Gastrocnemius medialis (tissue), 4 donors: ENCODE measurements around the gene IL7R. TPM values are rescaled to one million over a fixed set of nuclear protein-coding genes. Genes with fewer than 3 reads are reported as not detected.

Experiments
- ATAC-seq, 2 donors: fragments of 150-250 bp; one replicate each; pipeline ENCODE4 v1.9.1; 2016
- DNase-seq, 2 donors: peaks; one replicate each; pipeline ENCODE4 v3.0.0-alpha.2; 2019
- H3K27ac ChIP-seq, 4 donors: fragments of 200-600 bp; sonication (generic); 1 replicate in 1 of 4; 2 replicates in 3 of 4; pipeline ENCODE4 v1.5.1; 2016 to 2018; ENCODE audit warnings: mild to moderate bottlenecking in 2 of 4, moderate library complexity in 1 of 4
- H3K27me3 ChIP-seq, 3 donors: fragments of 200-600 bp; sonication (generic) in 2 of 3; 1 replicate in 1 of 3; 2 replicates in 2 of 3; pipeline versions ENCODE4 v1.5.1 to v1.6.0; 2016 to 2019; ENCODE audit warnings: mild to moderate bottlenecking in 1 of 3, moderate library complexity in 1 of 3
- H3K36me3 ChIP-seq, 2 donors: fragments of 200-600 bp; sonication (generic) in 1 of 2; one replicate each; pipeline ENCODE4 v1.5.1; 2017 to 2018
- H3K4me1 ChIP-seq, 2 donors: fragments of 200-600 bp; sonication (generic) in 1 of 2; one replicate each; pipeline ENCODE4 v1.5.1; 2016 to 2017; ENCODE audit warnings: mild to moderate bottlenecking in 2 of 2
- H3K4me3 ChIP-seq, 4 donors: fragments of 200-600 bp; sonication (generic) in 3 of 4; 1 replicate in 1 of 4; 2 replicates in 3 of 4; pipeline ENCODE4 v1.5.1; 2016 to 2019; ENCODE audit warnings: mild to moderate bottlenecking in 2 of 4
- H3K9me3 ChIP-seq, 3 donors: fragments of 200-600 bp; sonication (generic) in 2 of 3; 1 replicate in 1 of 3; 2 replicates in 2 of 3; pipeline ENCODE4 v1.5.1; 2016 to 2019
- POLR2A ChIP-seq, 2 donors: fragments of 450-650 bp; IDR thresholded peaks; one replicate each; pipeline ENCODE4 v1.6.1; 2017; ENCODE audit warnings: antibody characterized with exemption in 2 of 2, mild to moderate bottlenecking in 2 of 2, moderate library complexity in 2 of 2
- in situ Hi-C, 4 donors: fragments of 200-750 bp; cut with MboI; loops; one replicate each; pipeline versions ENCODE4 v1.15.0 to v1.8.0; 2017; ENCODE audit warnings: low sequenced_read_pairs in 4 of 4
- intact Hi-C: fragments of 100-400 bp; cut with DNase I; formaldehyde crosslinking; loops from one replicate; pipeline ENCODE4 v1.15.1; 2023; ENCODE audit warnings: low total_unique reads
- total RNA-seq, 4 donors: library from RNA; depleted of rRNA; stranded (reverse); fragments of >200 nt; gene quantifications; one replicate each; pipeline versions ENCODE4 v1.1.0 to v1.2.3, GENCODE V29; 2016
- TF ChIP-seq, protein P1 (sequence below), 5 experiments: fragments of 450-650 bp in 3 of 5; fragments of 200-600 bp in 2 of 5; sonication (generic) in 2 of 5; IDR thresholded peaks in 4 of 5; conservative IDR thresholded peaks in 1 of 5; 1 replicate in 4 of 5; 2 replicates in 1 of 5; pipeline ENCODE4 v1.5.1; 2016 to 2019; ENCODE audit warnings: antibody characterized with exemption in 5 of 5, mild to moderate bottlenecking in 3 of 5, moderate library complexity in 3 of 5

IL7R gene
- total RNA-seq, 4 donors from 2014 or later = 0.29 to 1.0 (median 0.72) TPM

DNA sequence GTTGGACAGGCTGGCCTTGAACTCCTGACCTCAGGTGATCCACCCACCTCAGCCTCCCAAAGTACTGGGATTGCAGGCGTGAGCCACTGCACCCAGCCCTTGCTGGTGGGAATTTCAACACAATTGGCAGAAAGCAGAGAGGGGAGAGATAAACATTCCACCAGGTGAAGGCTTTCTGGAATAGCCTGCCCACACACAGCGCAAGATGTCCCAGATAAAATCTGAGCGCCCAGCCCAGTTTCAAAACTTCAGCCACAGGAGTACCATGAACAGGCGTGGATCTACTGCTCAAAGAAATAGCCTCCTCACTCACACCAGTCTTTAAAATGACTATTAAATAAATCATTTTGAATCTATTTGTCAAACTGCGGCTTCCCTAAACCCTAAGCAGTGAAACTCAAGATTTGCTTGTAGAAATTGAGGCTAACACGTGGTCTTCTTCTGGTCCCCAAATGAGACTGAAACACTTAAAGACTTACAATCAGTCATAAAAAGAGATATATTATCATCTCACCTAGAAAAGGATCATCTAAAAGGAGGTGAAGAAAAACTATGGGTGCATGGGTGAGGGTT lies 47.0 kb downstream of the IL7R start:
- H3K36me3 ChIP-seq = no peaks in the 10 kb centered on the region
- in situ Hi-C loops (loop anchor here in 1 of 4 donors (25.0 kb wide), 1 partner anchor 816 kb away; no protein-coding TSS in a partner anchor), intact Hi-C loops (no loop called here)
- no peaks in the 10 kb centered on the region for H3K9me3 ChIP-seq
- H3K4me1 ChIP-seq = no peaks in the 10 kb centered on the region
- H3K4me3 ChIP-seq = no peak overlapping the region
- TF ChIP-seq POLR2A (IDR thresholded peaks at IDR 0.05) = no peak
- TF ChIP-seq, protein P1, sequence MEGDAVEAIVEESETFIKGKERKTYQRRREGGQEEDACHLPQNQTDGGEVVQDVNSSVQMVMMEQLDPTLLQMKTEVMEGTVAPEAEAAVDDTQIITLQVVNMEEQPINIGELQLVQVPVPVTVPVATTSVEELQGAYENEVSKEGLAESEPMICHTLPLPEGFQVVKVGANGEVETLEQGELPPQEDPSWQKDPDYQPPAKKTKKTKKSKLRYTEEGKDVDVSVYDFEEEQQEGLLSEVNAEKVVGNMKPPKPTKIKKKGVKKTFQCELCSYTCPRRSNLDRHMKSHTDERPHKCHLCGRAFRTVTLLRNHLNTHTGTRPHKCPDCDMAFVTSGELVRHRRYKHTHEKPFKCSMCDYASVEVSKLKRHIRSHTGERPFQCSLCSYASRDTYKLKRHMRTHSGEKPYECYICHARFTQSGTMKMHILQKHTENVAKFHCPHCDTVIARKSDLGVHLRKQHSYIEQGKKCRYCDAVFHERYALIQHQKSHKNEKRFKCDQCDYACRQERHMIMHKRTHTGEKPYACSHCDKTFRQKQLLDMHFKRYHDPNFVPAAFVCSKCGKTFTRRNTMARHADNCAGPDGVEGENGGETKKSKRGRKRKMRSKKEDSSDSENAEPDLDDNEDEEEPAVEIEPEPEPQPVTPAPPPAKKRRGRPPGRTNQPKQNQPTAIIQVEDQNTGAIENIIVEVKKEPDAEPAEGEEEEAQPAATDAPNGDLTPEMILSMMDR (IDR thresholded peaks at IDR 0.05 in 4 of 5, conservative IDR thresholded peaks at IDR 0.05 in 1 of 5) = no peak
- no peak overlapping the region for H3K27ac ChIP-seq
- DNase-seq (no peak), ATAC-seq (no peak)
- no peaks in the 10 kb centered on the region for H3K27me3 ChIP-seq

DNA sequence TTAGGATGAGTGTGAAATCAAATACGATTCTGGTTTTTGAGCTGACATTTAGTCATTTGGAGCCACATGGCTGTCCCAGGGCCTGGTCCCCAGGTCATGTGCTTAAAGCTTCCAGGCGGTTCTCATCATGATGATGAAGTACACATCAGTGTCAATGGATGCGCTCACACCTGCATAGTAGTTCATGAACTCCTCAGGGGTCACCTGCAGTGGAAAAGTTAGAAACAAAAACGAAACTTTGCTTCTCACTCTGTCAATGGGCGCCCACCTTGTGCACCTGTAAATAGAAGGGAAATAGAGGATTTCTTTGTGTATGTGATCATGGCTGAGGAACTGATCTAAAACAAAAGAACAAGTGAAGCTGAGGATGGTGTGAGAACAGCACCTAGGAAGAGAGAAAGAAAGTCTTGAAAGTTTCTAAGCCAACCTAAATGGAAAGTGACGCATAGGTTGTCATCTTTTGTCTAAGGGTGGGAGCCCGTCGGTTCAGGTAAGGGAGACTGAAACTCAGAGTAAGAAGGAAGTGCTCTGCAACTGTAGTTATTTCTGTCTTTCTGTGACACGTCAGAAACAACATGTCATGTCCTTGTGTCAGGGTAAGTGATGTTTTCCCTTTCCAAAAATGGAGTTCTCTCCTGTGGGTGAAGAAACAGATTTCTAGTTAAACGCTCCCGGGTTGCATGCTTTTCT lies 47.9 kb downstream of the IL7R start:
- Histone ChIP-seq H3K27ac (no peak overlapping the region), H3K9me3 (no peaks in the 10 kb centered on the region), H3K4me3 (no peak overlapping the region), H3K27me3 (no peaks in the 10 kb centered on the region), H3K4me1 (no peaks in the 10 kb centered on the region), H3K36me3 (no peaks in the 10 kb centered on the region)
- intact Hi-C loops = no loop called here
- no peak for TF ChIP-seq POLR2A (IDR thresholded peaks at IDR 0.05)
- TF ChIP-seq, protein P1 (IDR thresholded peaks at IDR 0.05 in 4 of 5, conservative IDR thresholded peaks at IDR 0.05 in 1 of 5) = no peak
- ATAC-seq = no peak
- in situ Hi-C loops = loop anchor here in 1 of 4 donors (25.0 kb wide), 1 partner anchor 817 kb away; no protein-coding TSS in a partner anchor
- DNase-seq = no peak

DNA sequence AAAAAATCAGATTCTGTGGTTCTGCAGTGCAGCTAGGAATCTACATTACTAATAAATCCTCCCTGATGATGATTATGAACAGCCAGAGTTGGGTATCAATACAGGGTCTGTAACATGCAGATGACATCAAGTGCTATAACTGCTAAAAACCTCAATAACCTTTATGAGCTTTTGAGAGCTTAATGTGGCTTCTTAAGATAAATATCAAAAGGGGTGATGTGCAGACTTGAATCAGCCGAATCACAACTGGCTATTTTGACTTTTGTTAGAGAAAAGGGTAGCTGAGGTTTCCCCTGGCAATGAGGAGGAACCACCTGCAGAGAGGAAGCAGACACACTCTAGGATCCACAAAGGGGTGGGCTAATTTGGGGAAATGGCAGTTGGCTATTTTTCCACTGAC lies 51.5 kb downstream of the IL7R start:
- Histone ChIP-seq H3K4me3 (no peak overlapping the region), H3K9me3 (no peaks in the 10 kb centered on the region), H3K36me3 (no peaks in the 10 kb centered on the region), H3K27ac (no peak overlapping the region), H3K4me1 (no peaks in the 10 kb centered on the region), H3K27me3 (no peaks in the 10 kb centered on the region)
- TF ChIP-seq, protein P1 (IDR thresholded peaks at IDR 0.05 in 4 of 5, conservative IDR thresholded peaks at IDR 0.05 in 1 of 5) = no peak
- TF ChIP-seq POLR2A (IDR thresholded peaks at IDR 0.05) = no peak
- intact Hi-C loops = no loop called here
- ATAC-seq (no peak), DNase-seq (no peak)
- in situ Hi-C loops = loop anchor here in 1 of 4 donors (25.0 kb wide), 1 partner anchor 821 kb away; no protein-coding TSS in a partner anchor

DNA sequence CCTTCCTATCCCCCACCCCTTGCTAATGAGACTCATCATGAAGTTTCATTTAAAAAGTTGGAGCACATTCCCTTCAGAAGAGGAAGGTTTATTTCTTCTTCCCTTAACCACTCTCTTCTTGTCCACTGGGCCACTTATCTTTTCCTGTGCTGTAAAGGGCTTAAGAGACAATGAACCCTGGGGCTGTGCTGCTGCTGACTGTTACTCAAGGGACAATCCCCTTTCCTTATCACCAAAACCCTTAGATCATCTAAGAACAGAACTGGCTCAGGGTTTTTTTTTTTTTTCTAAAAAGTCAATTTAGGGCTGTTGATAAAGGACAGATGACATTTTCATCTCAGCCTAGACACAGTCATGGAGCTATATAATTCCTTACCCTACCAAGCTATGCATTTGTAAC lies 52.1 kb downstream of the IL7R start:
- no peak for DNase-seq
- intact Hi-C loops = no loop called here

More for the DNA sequence above, 52.1 kb downstream of the IL7R start:
- no peak overlapping the region for H3K4me3 ChIP-seq
- ATAC-seq = no peak
- H3K27me3 ChIP-seq = no peaks in the 10 kb centered on the region
- in situ Hi-C loops = loop anchor here in 1 of 4 donors (25.0 kb wide), 1 partner anchor 822 kb away; no protein-coding TSS in a partner anchor
- H3K36me3 ChIP-seq = no peaks in the 10 kb centered on the region
- no peak overlapping the region for H3K27ac ChIP-seq
- no peaks in the 10 kb centered on the region for H3K4me1 ChIP-seq
- TF ChIP-seq POLR2A (IDR thresholded peaks at IDR 0.05) = no peak
- TF ChIP-seq, protein P1 (IDR thresholded peaks at IDR 0.05 in 4 of 5, conservative IDR thresholded peaks at IDR 0.05 in 1 of 5) = no peak
- no peaks in the 10 kb centered on the region for H3K9me3 ChIP-seq
